H1 (cell line): ENCODE data around the gene WDR77. TPM values are rescaled to one million over a fixed set of nuclear protein-coding genes. Genes with fewer than 3 reads are reported as not detected.

Experiments
- polyA plus RNA-seq, 7 experiments: library from polyadenylated mRNA; depleted of rRNA in 3 of 7; stranded (reverse) in 5 of 7; unstranded in 2 of 7; fragments of >200 nt in 5 of 7; fragments of 200-250 nt in 2 of 7; gene quantifications; 1 replicate in 5 of 7; 2 replicates in 1 of 7; 4 replicates in 1 of 7; pipeline versions ENCODE4 v1.2.1 to v1.2.3, GENCODE V29; 2011 to 2013; ENCODE audit warnings: missing spikeins in 2 of 7, mixed read lengths in 2 of 7
- small RNA-seq: library from polyadenylated mRNA; stranded (forward); fragments of <200 nt; extraction: miRNeasy Mini kit (QIAGEN cat#:217004); gene quantifications from one replicate; pipeline ENCODE3, GENCODE V24; 2013; ENCODE audit not compliant: insufficient read depth
- total RNA-seq: library from RNA; stranded (reverse); fragmentation: NEBNext Ultra II Directional; extraction: Animal tissue kit (Norgen Biotek cat#: 25700); gene quantifications from 2 replicates; pipeline ENCODE4 v1.2.1, GENCODE V29; 2021

WDR77 gene
- total and polyA plus RNA-seq, 2 of the 8 experiments (the other 6 are each of a cell fraction or from before 2014, with no cell fraction given) = 66.0 to 156 TPM

Small RNA genes within 50 kb of the gene (small RNA-seq; reads per million reads assigned to genes)
- gene RF00019 (not detected), gene RNU6-792P (not detected)

Other genes with a start within 250 kb of the WDR77 start
- gene DENND2D, start 248.6 kb downstream of the WDR77 start, total RNA-seq = 0.57 and 0.58 TPM in 2 replicates
- gene DENND2D, start 248.6 kb downstream of the WDR77 start, polyA plus RNA-seq (2011; rRNA removed) = 1.4 and 1.6 TPM in 2 replicates
- gene CHI3L2, start 221.5 kb downstream of the WDR77 start, total RNA-seq = not detected in 2 replicates
- gene CHI3L2, start 221.5 kb downstream of the WDR77 start, polyA plus RNA-seq (2011; rRNA removed) = not detected in 2 replicates
- not detected in 2 replicates for gene CHIA, start 158.4 kb downstream of the WDR77 start, total RNA-seq
- not detected in 2 replicates for gene CHIA, start 158.4 kb downstream of the WDR77 start, polyA plus RNA-seq (2011; rRNA removed)
- 0.33 and 0.80 TPM in 2 replicates for gene OVGP1, start 21.5 kb downstream of the WDR77 start, total RNA-seq
- 1.2 and 1.7 TPM in 2 replicates for gene OVGP1, start 21.5 kb downstream of the WDR77 start, polyA plus RNA-seq (2011; rRNA removed)
- 252 and 262 TPM in 2 replicates for gene ATP5PB, start 208 bp upstream of the WDR77 start, total RNA-seq
- 129 and 232 TPM in 2 replicates for gene ATP5PB, start 208 bp upstream of the WDR77 start, polyA plus RNA-seq (2011; rRNA removed)
- gene C1orf162, start 24.7 kb upstream of the WDR77 start, total RNA-seq = 0.13 and 0.42 TPM in 2 replicates
- gene C1orf162, start 24.7 kb upstream of the WDR77 start, polyA plus RNA-seq (2011; rRNA removed) = 0.42 and 0.86 TPM in 2 replicates
- not detected in 2 replicates for gene ADORA3, start 54.4 kb upstream of the WDR77 start, total RNA-seq
- gene ADORA3, start 54.4 kb upstream of the WDR77 start, polyA plus RNA-seq (2011; rRNA removed) = 0.03 TPM in 1 of 2 replicates, not detected in the other
- not detected in 2 replicates for gene TMIGD3, start 54.4 kb upstream of the WDR77 start, total RNA-seq
- not detected in 2 replicates for gene TMIGD3, start 54.4 kb upstream of the WDR77 start, polyA plus RNA-seq (2011; rRNA removed)
- gene RAP1A, start 170.5 kb upstream of the WDR77 start, total RNA-seq = 30.6 and 35.8 TPM in 2 replicates
- 5.3 and 10.9 TPM in 2 replicates for gene RAP1A, start 170.5 kb upstream of the WDR77 start, polyA plus RNA-seq (2011; rRNA removed)